HepG2 (cell line): Measurements from ENCODE around the gene ABT1. TPM values are rescaled to one million over a fixed set of nuclear protein-coding genes. Genes with fewer than 3 reads are reported as not detected.

Experiments used
- ATRX ChIP-seq: sonication (generic); formaldehyde crosslinking; IDR thresholded peaks from 2 replicates; pipeline ENCODE4 v1.4.0; 2020; ENCODE audit warnings: missing genetic modification reagents, borderline replicate concordance
- ETV6 ChIP-seq: sonication (generic); formaldehyde crosslinking; conservative IDR thresholded peaks from 2 replicates; pipeline ENCODE4 v1.4.0; 2020; ENCODE audit warnings: missing genetic modification reagents
- IRF1 ChIP-seq: sonication (generic); formaldehyde crosslinking; IDR thresholded peaks from 2 replicates; pipeline ENCODE4 v1.4.0; 2020; ENCODE audit warnings: low read depth, mild to moderate bottlenecking, missing genetic modification reagents
- REL ChIP-seq: sonication (generic); formaldehyde crosslinking; conservative IDR thresholded peaks from 2 replicates; pipeline ENCODE4 v1.8.0; 2022; ENCODE audit warnings: mild to moderate bottlenecking, missing genetic modification reagents, moderate library complexity
- SRY ChIP-seq: sonication (generic); formaldehyde crosslinking; IDR thresholded peaks from 2 replicates; pipeline ENCODE4 v1.8.0; 2022; ENCODE audit warnings: mild to moderate bottlenecking, missing genetic modification reagents
- STAT5B ChIP-seq: sonication (generic); formaldehyde crosslinking; IDR thresholded peaks from 2 replicates; pipeline ENCODE4 v1.4.0; 2020; ENCODE audit warnings: missing genetic modification reagents
- TFDP1 ChIP-seq: IDR thresholded peaks from 2 replicates; pipeline ENCODE4 v1.6.1; 2016; ENCODE audit warnings: missing compliant biosample characterization, missing genetic modification reagents, borderline replicate concordance
- ZC3H4 ChIP-seq: sonication (generic); formaldehyde crosslinking; IDR thresholded peaks from 2 replicates; pipeline ENCODE4 v1.4.0; 2020; ENCODE audit warnings: missing genetic modification reagents, borderline replicate concordance
- ZNF121 ChIP-seq: sonication (generic); formaldehyde crosslinking; IDR thresholded peaks from 2 replicates; pipeline ENCODE4 v1.5.0; 2020; ENCODE audit warnings: mild to moderate bottlenecking, missing genetic modification reagents
- ZNF337 ChIP-seq: sonication (generic); formaldehyde crosslinking; IDR thresholded peaks from 2 replicates; pipeline ENCODE4 v1.5.1; 2020; ENCODE audit warnings: missing genetic modification reagents, low read depth, mild to moderate bottlenecking, borderline replicate concordance
- ZNF362 ChIP-seq: sonication (generic); formaldehyde crosslinking; IDR thresholded peaks from 2 replicates; pipeline ENCODE4 v1.4.0; 2020; ENCODE audit warnings: missing genetic modification reagents, mild to moderate bottlenecking, borderline replicate concordance
- ZNF510 ChIP-seq: sonication (generic); formaldehyde crosslinking; IDR thresholded peaks from 2 replicates; pipeline ENCODE4 v1.4.0; 2020; ENCODE audit warnings: low read depth, mild to moderate bottlenecking, missing genetic modification reagents
- ZNF597 ChIP-seq: sonication (generic); formaldehyde crosslinking; IDR thresholded peaks from 2 replicates; pipeline ENCODE4 v1.5.0; 2020; ENCODE audit warnings: missing genetic modification reagents
- ZNF691 ChIP-seq: sonication (generic); formaldehyde crosslinking; IDR thresholded peaks from 2 replicates; pipeline ENCODE4 v1.4.0; 2020; ENCODE audit warnings: missing genetic modification reagents, low read depth, mild to moderate bottlenecking, borderline replicate concordance
- ZNF761 ChIP-seq: sonication (generic); formaldehyde crosslinking; conservative IDR thresholded peaks from 2 replicates; pipeline ENCODE4 v1.4.0; 2020; ENCODE audit warnings: mild to moderate bottlenecking, missing genetic modification reagents
- ZSCAN25 ChIP-seq: sonication (generic); formaldehyde crosslinking; IDR thresholded peaks from 2 replicates; pipeline ENCODE4 v1.8.0; 2022; ENCODE audit warnings: mild to moderate bottlenecking, missing genetic modification reagents
- polyA plus RNA-seq, 8 experiments: library from polyadenylated mRNA; depleted of rRNA in 3 of 8; stranded (reverse) in 7 of 8; unstranded in 1 of 8; fragments of >200 nt; fragmentation: Illumina TruSeq in 4 of 8; extraction: Trizol in 4 of 8; gene quantifications; 2 replicates each; pipeline versions ENCODE4 v1.2.1 to v1.2.3, GENCODE V29; 2011 to 2016; ENCODE audit warnings: low read depth in 4 of 8, missing spikeins in 1 of 8, mixed read lengths in 1 of 8; ENCODE audit not compliant: insufficient read depth in 1 of 8
- total RNA-seq, 5 experiments: library from RNA; depleted of rRNA; stranded (reverse); fragments of >200 nt; fragmentation: Illumina TruSeq; extraction: Trizol; gene quantifications; 2 replicates each; pipeline ENCODE4 v1.2.3, GENCODE V29; 2016; ENCODE audit warnings: low read depth in 1 of 5
- TF ChIP-seq, protein P1 (sequence below): sonication (generic); formaldehyde crosslinking; IDR thresholded peaks from 2 replicates; pipeline ENCODE4 v1.4.0; 2020; ENCODE audit warnings: mild to moderate bottlenecking, missing genetic modification reagents
- TF ChIP-seq, protein P2 (sequence below): sonication (generic); formaldehyde crosslinking; IDR thresholded peaks from 2 replicates; pipeline ENCODE4 v1.4.0; 2020; ENCODE audit warnings: missing genetic modification reagents
- TF ChIP-seq, protein P3 (sequence below): sonication (generic); formaldehyde crosslinking; IDR thresholded peaks from 2 replicates; pipeline ENCODE4 v1.4.0; 2020; ENCODE audit warnings: missing genetic modification reagents

The ABT1 gene
- total and polyA plus RNA-seq, 2 of the 13 experiments (the other 11 are each of a cell fraction or from before 2014, with no cell fraction given) = 38.4 TPM

DNA sequence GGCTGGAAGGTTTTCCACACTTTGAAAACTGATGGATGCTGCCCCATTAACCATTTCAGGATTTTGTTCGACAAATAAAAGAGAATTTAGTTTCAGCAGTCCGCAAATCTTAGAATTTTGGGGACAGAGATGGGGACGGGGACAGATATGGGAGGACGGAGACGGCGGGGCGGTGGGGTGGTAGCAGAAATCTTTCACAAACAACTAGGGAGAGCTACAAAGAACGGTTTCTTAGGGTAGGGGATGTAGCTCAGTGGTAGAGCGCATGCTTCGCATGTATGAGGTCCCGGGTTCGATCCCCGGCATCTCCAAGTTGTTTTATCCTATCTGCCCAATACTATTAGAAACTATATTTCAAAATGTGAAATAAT lies 43.5 kb upstream of the ABT1 start (continued):
- TF ChIP-seq TFDP1 (CRISPR knock-in tag) (peak; percentile 54; the same call in 1 of the 2 replicates), SRY (CRISPR knock-in tag) (peak; percentile 48; the same call in 1 of the 2 replicates), ZNF510 (no peak), STAT5B (CRISPR knock-in tag) (no peak), REL (CRISPR knock-in tag) (no peak), ZNF597 (CRISPR knock-in tag) (no peak), ZNF761 (CRISPR knock-in tag) (no peak), ZNF362 (CRISPR knock-in tag) (no peak), ZSCAN25 (CRISPR knock-in tag) (0 out of 2 replicates have a peak, but pooled peaks have one; percentile 21), ZNF691 (no peak), ZNF337 (CRISPR knock-in tag) (peak; percentile 74; the same call in 1 of the 2 replicates), IRF1 (CRISPR knock-in tag) (no peak), ZC3H4 (no peak), ATRX (no peak), ZNF121 (CRISPR knock-in tag) (0 out of 2 replicates have a peak, but pooled peaks have one; percentile 10), ETV6 (0 out of 2 replicates have a peak, but pooled peaks have one; percentile 32)
- TF ChIP-seq, protein P1, sequence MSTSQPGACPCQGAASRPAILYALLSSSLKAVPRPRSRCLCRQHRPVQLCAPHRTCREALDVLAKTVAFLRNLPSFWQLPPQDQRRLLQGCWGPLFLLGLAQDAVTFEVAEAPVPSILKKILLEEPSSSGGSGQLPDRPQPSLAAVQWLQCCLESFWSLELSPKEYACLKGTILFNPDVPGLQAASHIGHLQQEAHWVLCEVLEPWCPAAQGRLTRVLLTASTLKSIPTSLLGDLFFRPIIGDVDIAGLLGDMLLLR (CRISPR knock-in tag) = no peak
- TF ChIP-seq, protein P2, sequence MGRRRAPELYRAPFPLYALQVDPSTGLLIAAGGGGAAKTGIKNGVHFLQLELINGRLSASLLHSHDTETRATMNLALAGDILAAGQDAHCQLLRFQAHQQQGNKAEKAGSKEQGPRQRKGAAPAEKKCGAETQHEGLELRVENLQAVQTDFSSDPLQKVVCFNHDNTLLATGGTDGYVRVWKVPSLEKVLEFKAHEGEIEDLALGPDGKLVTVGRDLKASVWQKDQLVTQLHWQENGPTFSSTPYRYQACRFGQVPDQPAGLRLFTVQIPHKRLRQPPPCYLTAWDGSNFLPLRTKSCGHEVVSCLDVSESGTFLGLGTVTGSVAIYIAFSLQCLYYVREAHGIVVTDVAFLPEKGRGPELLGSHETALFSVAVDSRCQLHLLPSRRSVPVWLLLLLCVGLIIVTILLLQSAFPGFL (CRISPR knock-in tag) = no peak
- TF ChIP-seq, protein P3, sequence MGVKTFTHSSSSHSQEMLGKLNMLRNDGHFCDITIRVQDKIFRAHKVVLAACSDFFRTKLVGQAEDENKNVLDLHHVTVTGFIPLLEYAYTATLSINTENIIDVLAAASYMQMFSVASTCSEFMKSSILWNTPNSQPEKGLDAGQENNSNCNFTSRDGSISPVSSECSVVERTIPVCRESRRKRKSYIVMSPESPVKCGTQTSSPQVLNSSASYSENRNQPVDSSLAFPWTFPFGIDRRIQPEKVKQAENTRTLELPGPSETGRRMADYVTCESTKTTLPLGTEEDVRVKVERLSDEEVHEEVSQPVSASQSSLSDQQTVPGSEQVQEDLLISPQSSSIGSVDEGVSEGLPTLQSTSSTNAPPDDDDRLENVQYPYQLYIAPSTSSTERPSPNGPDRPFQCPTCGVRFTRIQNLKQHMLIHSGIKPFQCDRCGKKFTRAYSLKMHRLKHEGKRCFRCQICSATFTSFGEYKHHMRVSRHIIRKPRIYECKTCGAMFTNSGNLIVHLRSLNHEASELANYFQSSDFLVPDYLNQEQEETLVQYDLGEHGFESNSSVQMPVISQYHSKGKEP (CRISPR knock-in tag) = no peak
